Left forelimb (tissue), 1 donor: Measurements from ENCODE around the gene C20orf141.

Source experiments
- DNase-seq: peaks from one replicate; pipeline ENCODE4 v3.0.0-alpha.2; 2018; ENCODE audit warnings: low spot score

Gene C20orf141

GRCh38 chr20:2846698-2847097 lies 31.9 kb downstream of the C20orf141 start:
- DNase-seq = no peak

- DNase-seq = no peak
These were observed 33.0 kb downstream of the C20orf141 start for GRCh38 chr20:2847802-2848201.

- DNase-seq = no peak
These were observed 34.7 kb downstream of the C20orf141 start for GRCh38 chr20:2849529-2849928.

GRCh38 chr20:2851086-2851485 lies 36.3 kb downstream of the C20orf141 start:
- no peak for DNase-seq

GRCh38 chr20:2858591-2858990 lies 43.8 kb downstream of the C20orf141 start:
- DNase-seq = no peak

GRCh38 chr20:2859330-2860121 lies 44.7 kb downstream of the C20orf141 start:
- no peak for DNase-seq

- no peak for DNase-seq
These were observed 49.8 kb downstream of the C20orf141 start for GRCh38 chr20:2864626-2865025.

GRCh38 chr20:2865101-2865500 lies 50.3 kb downstream of the C20orf141 start:
- no peak for DNase-seq
